H9 (cell line): ENCODE data around the gene RNF126. TPM values are rescaled to one million over a fixed set of nuclear protein-coding genes. Genes with fewer than 3 reads are reported as not detected.
"Not testable (repeated sequence)": the region's sequence is repeated elsewhere in the genome, so short reads cannot be mapped to it uniquely, and the experiment has no call there.

ENCODE experiments used
- DNase-seq: peaks from one replicate; pipeline ENCODE4 v3.0.0-alpha.2; 2017
- H2AFZ ChIP-seq: one replicate; pipeline ENCODE4 v1.6.1; 2013; ENCODE audit warnings: mild to moderate bottlenecking, low read length, control low read depth, moderate library complexity
- H2AK5ac ChIP-seq: 2 replicates; pipeline ENCODE4 v1.6.1; 2013; ENCODE audit warnings: low read length, control low read depth, mixed read lengths; ENCODE audit not compliant: insufficient read length
- H2BK120ac ChIP-seq: one replicate; pipeline ENCODE4 v1.6.1; 2013; ENCODE audit warnings: low read depth, mild to moderate bottlenecking, low read length, control low read depth, inconsistent platforms; ENCODE audit not compliant: poor library complexity, severe bottlenecking
- H2BK12ac ChIP-seq: 2 replicates; pipeline ENCODE4 v1.6.1; 2013; ENCODE audit warnings: low read length, control low read depth, mixed read lengths, low read depth; ENCODE audit not compliant: insufficient read length
- H2BK15ac ChIP-seq: 2 replicates; pipeline ENCODE4 v1.6.1; 2013; ENCODE audit warnings: low read depth, low read length, control low read depth
- H2BK20ac ChIP-seq: one replicate; pipeline ENCODE4 v1.6.1; 2013; ENCODE audit warnings: low read depth, mild to moderate bottlenecking, low read length, control low read depth, inconsistent platforms; ENCODE audit not compliant: poor library complexity, severe bottlenecking
- H2BK5ac ChIP-seq: 2 replicates; pipeline ENCODE4 v1.6.1; 2013; ENCODE audit warnings: low read length, control low read depth, mixed read lengths; ENCODE audit not compliant: insufficient read length
- H3K14ac ChIP-seq: 2 replicates; pipeline ENCODE4 v1.6.1; 2013; ENCODE audit warnings: low read length, control low read depth; ENCODE audit not compliant: insufficient read depth
- H3K18ac ChIP-seq: 2 replicates; pipeline ENCODE4 v1.6.1; 2013; ENCODE audit warnings: low read depth, mild to moderate bottlenecking, mixed read lengths, low read length, control low read depth; ENCODE audit not compliant: insufficient read length
- H3K23ac ChIP-seq: 2 replicates; pipeline ENCODE4 v1.6.1; 2013; ENCODE audit warnings: low read length, control low read depth, mixed read lengths, low read depth; ENCODE audit not compliant: insufficient read length
- H3K23me2 ChIP-seq: 2 replicates; pipeline ENCODE4 v1.6.1; 2013; ENCODE audit warnings: low read depth, mild to moderate bottlenecking, mixed read lengths, low read length, control low read depth; ENCODE audit not compliant: insufficient read length, poor library complexity, severe bottlenecking
- H3K27ac ChIP-seq: 2 replicates; pipeline ENCODE4 v1.5.1; 2013; ENCODE audit warnings: low read length, control low read depth, mixed read lengths, low read depth; ENCODE audit not compliant: insufficient read length
- H3K27me3 ChIP-seq: 2 replicates; pipeline ENCODE4 v1.6.1; 2013; ENCODE audit warnings: low read length, control low read depth, inconsistent platforms; ENCODE audit not compliant: insufficient read depth
- H3K4ac ChIP-seq: 2 replicates; pipeline ENCODE4 v1.6.1; 2013; ENCODE audit warnings: low read depth, mild to moderate bottlenecking, control low read depth, inconsistent platforms, low read length, moderate library complexity
- H3K4me1 ChIP-seq: 2 replicates; pipeline ENCODE4 v1.6.1; 2013; ENCODE audit warnings: low read length, control low read depth, inconsistent platforms; ENCODE audit not compliant: insufficient read depth
- H3K4me2 ChIP-seq: 2 replicates; pipeline ENCODE4 v1.6.1; 2013; ENCODE audit warnings: low read length, control low read depth, mixed read lengths; ENCODE audit not compliant: insufficient read length, insufficient read depth
- H3K56ac ChIP-seq: 2 replicates; pipeline ENCODE4 v1.6.1; 2013; ENCODE audit warnings: low read depth, mild to moderate bottlenecking, mixed read lengths, low read length, control low read depth; ENCODE audit not compliant: insufficient read length
- H3K79me1 ChIP-seq: 2 replicates; pipeline ENCODE4 v1.6.1; 2013; ENCODE audit warnings: low read depth, mild to moderate bottlenecking, moderate library complexity, low read length, control low read depth, inconsistent platforms; ENCODE audit not compliant: insufficient read depth, poor library complexity, severe bottlenecking
- H3K79me2 ChIP-seq: 2 replicates; pipeline ENCODE4 v1.6.1; 2013; ENCODE audit warnings: low read length, control low read depth, inconsistent platforms; ENCODE audit not compliant: insufficient read depth
- H3K9ac ChIP-seq: 2 replicates; pipeline ENCODE4 v1.6.1; 2013; ENCODE audit warnings: low read length, control low read depth, mixed read lengths; ENCODE audit not compliant: insufficient read length; ENCODE audit errors: extremely low read depth
- H3K9me3 ChIP-seq: one replicate; pipeline ENCODE4 v1.6.1; 2013; ENCODE audit warnings: low read depth, low read length, inconsistent platforms; ENCODE audit not compliant: control insufficient read depth
- H3T11ph ChIP-seq: one replicate; pipeline ENCODE4 v1.6.1; 2013; ENCODE audit warnings: mild to moderate bottlenecking, low read length, control low read depth, inconsistent platforms
- H4K20me1 ChIP-seq: one replicate; pipeline ENCODE4 v1.6.1; 2013; ENCODE audit not compliant: control insufficient read depth, insufficient read length, insufficient read depth
- H4K5ac ChIP-seq: 2 replicates; pipeline ENCODE4 v1.6.1; 2013; ENCODE audit warnings: low read depth, mild to moderate bottlenecking, mixed read lengths, low read length, control low read depth; ENCODE audit not compliant: insufficient read length
- H4K8ac ChIP-seq: replicated peaks from 2 replicates; pipeline ENCODE4 v1.6.1; 2013; ENCODE audit warnings: low read length, control low read depth, mixed read lengths, low read depth; ENCODE audit not compliant: insufficient read length
- H4K91ac ChIP-seq: 2 replicates; pipeline ENCODE4 v1.6.1; 2013; ENCODE audit warnings: low read depth, mild to moderate bottlenecking, moderate library complexity, mixed read lengths, low read length, control low read depth; ENCODE audit not compliant: insufficient read length
- H3K27ac Mint-ChIP-seq, 3 experiments: 2 replicates in 2 of 3; 3 replicates in 1 of 3; pipeline ENCODE4 v1.8.0; 2020 to 2021; ENCODE audit warnings: mixed read lengths in 3 of 3, mild to moderate bottlenecking in 1 of 3, moderate library complexity in 1 of 3
- H3K27me3 Mint-ChIP-seq: 2 replicates; pipeline ENCODE4 v1.8.0; 2021; ENCODE audit warnings: low read depth, mild to moderate bottlenecking, moderate library complexity, mixed read lengths
- H3K36me3 Mint-ChIP-seq, 3 experiments: 2 replicates in 2 of 3; 3 replicates in 1 of 3; pipeline ENCODE4 v1.8.0; 2020 to 2021; ENCODE audit warnings: low read depth in 3 of 3, mixed read lengths in 3 of 3; ENCODE audit not compliant: insufficient read depth in 1 of 3
- H3K4me1 Mint-ChIP-seq, 2 experiments: 2 replicates each; pipeline ENCODE4 v1.8.0; 2020; ENCODE audit warnings: mixed read lengths in 2 of 2
- H3K4me3 Mint-ChIP-seq, 2 experiments: 2 replicates in 1 of 2; 3 replicates in 1 of 2; pipeline ENCODE4 v1.8.0; 2020 to 2021; ENCODE audit warnings: mild to moderate bottlenecking in 2 of 2, mixed read lengths in 2 of 2, moderate library complexity in 1 of 2
- H3K9me3 Mint-ChIP-seq, 2 experiments: 2 replicates in 1 of 2; 3 replicates in 1 of 2; pipeline ENCODE4 v1.8.0; 2020; ENCODE audit warnings: mild to moderate bottlenecking in 2 of 2, mixed read lengths in 2 of 2, moderate library complexity in 1 of 2
- CTCF ChIP-seq: fragments of 200-600 bp; sonication (generic); conservative IDR thresholded peaks from 3 replicates; pipeline ENCODE4 v1.8.0; 2021; ENCODE audit warnings: antibody characterized with exemption, mild to moderate bottlenecking
- WGBS: extraction: QIAGEN DNeasy Blood & Tissue Kit; methylation state at CpG from one replicate; pipeline ENCODE4 v1.1.7; 2013; ENCODE audit warnings: missing lambda C conversion rate, low lambda C conversion rate, mixed read lengths; ENCODE audit not compliant: insufficient read length; ENCODE audit errors: extremely low coverage; 5-methylcytosine and 5-hydroxymethylcytosine counted together
- total RNA-seq: library from RNA; stranded (reverse); gene quantifications from 2 replicates; pipeline ENCODE4 v1.2.1, GENCODE V29; 2021

RNF126 gene
- total RNA-seq, 1 experiment from 2014 or later, result 81.9 TPM

DNA sequence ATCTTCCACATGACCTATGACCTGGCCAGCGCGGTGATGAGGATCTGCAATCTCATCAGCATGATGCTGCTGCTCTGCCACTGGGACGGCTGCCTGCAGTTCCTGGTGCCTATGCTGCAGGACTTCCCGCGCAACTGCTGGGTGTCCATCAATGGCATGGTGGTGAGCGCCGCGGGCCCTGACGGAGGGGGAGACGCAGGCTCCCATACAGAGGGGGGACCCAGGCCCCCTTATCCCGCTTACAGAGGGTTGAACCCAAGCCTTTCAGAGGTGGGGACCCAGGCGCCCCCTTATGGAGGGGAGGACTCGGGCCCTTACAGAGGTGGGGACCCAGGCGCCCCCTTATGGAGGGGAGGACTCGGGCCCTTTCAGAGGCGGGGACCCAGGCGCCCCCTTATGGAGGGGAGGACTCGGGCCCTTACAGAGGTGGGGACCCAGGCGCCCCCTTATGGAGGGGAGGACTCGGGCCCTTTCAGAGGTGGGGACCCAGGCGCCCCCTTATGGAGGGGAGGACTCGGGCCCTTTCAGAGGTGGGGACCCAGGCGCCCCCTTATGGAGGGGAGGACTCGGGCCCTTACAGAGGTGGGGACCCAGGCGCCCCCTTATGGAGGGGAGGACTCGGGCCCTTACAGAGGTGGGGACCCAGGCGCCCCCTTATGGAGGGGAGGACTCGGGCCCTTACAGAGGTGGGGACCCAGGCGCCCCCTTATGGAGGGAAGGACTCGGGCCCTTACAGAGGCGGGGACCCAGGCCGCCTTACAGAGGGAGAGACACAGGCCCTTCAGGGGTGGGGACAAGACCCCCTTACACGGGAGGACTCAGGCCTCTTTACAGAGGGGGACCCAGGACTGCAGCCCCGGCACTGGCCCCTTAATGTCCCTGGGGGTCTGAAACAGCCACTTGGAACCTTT is 57.7 kb downstream of the RNF126 start:
- H3K36me3 Mint-ChIP-seq, H4K20me1 ChIP-seq, H3K9ac ChIP-seq, H2BK120ac ChIP-seq, DNase-seq, H3K4me2 ChIP-seq, H3K23me2 ChIP-seq, H3K27me3 ChIP-seq, H3K27ac Mint-ChIP-seq, H3K4me1 Mint-ChIP-seq, H3K4ac ChIP-seq, H2BK5ac ChIP-seq, H4K8ac ChIP-seq, H3K4me3 Mint-ChIP-seq, H3K9me3 ChIP-seq, H2AFZ ChIP-seq, H3K27ac ChIP-seq, H2BK12ac ChIP-seq, H3K4me1 ChIP-seq, H4K91ac ChIP-seq, H3K14ac ChIP-seq, H2BK15ac ChIP-seq, H3K23ac ChIP-seq, H3K56ac ChIP-seq, H2BK20ac ChIP-seq, H3K79me2 ChIP-seq, H3T11ph ChIP-seq, H3K18ac ChIP-seq, H4K5ac ChIP-seq, H3K79me1 ChIP-seq, H2AK5ac ChIP-seq: not testable (repeated sequence)
- Mint-ChIP-seq H3K27me3 (peaks cover 12% of the 10 kb centered on the region), H3K9me3 (peaks cover 26 to 31% of the 10 kb centered on the region in 2 experiments)
- no CpG with 5 or more reads among the region's 34 CpGs for WGBS
- peak; percentile 51 for TF ChIP-seq CTCF
